Activated T-cell treated with anti-CD3 and anti-CD28 coated beads, Interleukin-2, amount 50 U/mL, for 48 hours (primary cell): Measurements from ENCODE around the gene DGKD.

ENCODE experiments used
- DNase-seq, 2 experiments: peaks; one replicate each; pipeline ENCODE4 v3.0.0-alpha.2; 2020

Gene DGKD

DNA sequence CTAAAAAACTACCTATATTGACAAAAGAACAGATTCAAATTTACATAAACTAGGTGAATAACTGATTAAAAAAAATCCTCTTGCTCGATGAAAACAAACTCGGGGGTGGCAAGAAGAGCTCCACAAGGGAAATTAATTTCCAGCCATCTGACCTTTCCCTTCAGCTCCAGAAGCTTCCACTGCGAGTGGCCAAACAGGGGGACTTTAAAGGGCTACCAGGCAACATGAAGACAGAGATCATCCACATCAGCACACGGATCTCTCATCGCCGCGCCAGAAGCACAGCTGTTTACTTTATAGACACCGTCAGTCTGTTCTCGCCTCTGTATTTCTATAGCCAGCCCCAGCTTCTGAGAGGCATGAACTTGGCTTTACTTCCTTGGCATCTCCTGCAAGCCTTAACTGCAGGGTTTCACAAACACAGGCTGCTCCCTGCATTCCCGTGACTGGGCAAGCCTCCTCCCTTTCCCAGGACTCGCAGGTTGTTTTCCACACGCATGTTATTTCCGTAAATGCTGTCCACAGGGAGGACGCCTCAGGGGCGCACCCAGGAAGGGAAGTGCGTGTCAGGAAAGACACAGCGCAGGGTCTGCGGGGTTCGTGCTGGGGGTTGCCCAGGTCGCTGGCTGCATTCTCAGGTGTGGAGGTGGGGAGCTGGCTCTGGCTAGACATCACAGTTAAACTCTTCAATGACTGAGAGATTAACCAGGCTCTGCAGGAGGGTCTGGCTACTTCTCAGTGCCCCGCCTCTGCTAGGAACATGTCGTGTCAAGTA, 127.3 kb downstream of the DGKD start:
- DNase-seq: no peak

DNA sequence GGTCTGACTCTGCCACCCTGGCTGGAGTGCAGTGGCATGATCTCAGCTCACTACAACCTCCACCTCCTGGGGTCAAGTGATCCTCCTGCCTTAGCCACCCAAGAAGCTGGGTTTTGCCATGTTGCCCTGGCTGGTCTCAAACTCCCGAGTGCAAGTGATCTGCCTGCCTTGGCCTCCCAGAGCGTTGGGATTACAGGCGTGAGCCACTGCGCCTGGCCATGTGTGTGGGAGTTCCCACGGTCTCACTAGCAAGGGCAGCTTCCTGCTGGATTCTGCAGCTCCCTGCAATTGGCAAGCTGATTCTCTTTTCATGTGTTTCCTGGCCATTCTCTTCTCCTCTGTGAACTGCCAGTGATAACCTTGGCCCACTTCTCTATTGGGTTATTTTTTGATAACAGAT, 128.3 kb downstream of the DGKD start:
- no peak for DNase-seq

DNA sequence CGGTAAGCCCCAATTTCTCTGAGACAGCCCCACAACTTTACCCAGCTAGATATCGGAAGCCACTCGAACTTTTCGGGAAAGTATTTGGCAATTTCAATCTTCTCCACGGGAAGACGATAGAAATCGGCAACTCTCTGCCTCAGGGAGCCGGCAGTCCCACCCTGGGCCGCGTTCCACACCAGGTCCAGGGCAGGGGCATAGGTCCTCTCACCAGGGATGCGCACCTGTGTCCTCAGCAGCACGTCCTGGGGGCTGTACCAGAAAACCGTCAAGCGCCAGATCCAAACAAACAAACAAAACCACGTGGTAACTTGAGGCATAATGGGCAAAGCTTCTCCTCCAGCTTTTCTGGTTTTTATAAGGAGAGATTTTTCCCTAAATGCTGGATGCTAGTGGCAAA, 131.4 kb downstream of the DGKD start:
- DNase-seq: no peak

DNA sequence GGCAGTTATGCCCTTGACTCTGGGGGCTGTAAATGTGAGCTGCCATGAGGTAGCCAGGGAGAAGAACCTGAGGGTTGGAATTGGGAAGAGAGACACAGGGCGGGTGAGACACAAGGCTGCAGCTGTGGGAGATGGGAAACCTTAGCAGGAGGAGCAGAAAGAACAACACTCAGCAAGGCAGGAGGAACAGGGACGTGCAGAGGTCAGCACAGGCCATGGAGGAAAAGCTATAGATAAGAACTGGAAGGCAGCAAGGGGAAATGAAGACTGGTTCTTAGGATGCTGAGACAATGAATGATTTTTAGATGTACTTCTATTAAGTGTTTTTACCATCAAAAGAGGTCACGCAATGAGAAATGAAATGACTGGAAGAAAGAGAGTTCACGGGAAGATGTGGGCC, 132.1 kb downstream of the DGKD start:
- no peak for DNase-seq

DNA sequence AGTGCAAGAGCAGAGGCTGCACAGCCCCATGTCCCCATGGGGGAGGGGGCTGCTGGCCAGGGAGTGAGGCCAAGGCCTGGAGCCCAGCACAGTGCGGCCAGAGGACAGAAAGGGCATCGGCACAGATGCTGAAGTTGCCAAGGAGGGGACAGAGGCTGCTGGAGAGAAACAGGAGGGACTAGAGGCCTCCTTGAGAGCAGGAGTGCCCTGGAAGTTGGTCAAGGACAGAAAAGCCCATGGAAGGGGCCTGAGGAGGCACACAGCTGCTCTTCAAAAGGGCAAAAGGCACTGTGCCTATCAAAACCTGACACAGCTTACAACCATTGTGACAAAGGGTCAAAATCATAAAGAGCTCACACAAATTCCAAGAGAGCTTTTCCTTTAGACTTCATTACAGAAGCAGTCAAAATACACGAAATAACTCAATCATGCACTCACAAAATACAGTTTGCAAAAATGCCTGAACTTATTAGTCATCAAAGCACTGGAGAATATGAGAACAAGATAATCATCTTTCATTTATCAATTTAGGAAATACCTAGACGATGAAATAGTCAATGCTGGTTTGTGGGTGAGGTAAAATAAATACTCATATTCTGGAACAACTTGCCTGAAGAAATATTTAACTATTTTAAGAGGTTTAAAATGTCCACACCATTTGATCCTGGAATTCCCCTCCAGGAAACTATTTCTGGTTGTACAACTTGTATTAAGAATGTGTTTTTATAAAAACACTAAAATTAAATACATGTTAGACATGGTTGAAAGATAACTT, 132.7 kb downstream of the DGKD start:
- DNase-seq: no peak

DNA sequence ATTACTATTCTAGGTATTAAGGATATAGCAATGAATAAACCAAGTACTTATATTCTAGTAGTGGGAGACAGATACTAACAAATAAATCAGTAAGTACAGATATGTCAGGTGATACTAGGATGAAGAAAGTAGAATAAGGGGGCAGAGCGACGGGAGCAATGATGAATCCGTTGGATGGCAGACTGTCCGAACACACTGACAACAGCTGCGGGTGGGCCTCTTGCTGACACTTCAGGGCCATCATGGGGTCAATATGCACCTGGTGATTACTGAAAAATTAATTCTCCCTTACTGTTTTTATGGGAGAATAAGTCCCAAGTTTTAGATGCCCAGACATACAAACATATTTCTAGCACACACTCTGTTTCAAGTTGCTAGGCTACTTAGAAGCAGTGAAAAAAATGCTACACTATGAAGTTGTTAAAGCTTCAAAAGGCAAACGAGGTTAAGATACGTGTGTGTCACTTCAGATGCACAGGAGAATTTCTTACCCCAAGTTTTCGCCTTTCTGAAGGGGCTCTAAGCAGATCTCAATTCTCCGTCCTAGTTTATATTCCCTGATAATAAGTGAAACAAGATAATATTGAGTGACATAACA, 133.6 kb downstream of the DGKD start:
- no peak for DNase-seq

DNA sequence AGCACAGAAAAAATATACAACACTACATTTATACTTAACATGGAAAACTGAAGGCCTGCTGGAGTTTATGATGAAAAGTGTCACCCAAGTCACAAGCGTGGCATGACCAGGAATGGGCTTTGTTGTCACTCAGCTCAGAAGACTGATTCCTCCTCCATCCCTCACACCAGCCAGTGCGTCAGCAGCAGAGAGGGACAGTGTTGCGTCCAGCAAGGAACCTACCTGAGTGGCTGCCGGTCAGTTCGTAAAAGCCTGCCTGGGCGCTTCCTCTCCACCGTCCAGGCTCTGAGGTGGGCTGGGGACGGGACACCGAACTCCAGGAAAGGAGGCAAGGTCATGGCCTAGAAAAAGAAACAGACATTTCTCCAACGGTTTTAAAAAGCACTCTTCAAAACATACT, 134.8 kb downstream of the DGKD start:
- DNase-seq: no peak

DNA sequence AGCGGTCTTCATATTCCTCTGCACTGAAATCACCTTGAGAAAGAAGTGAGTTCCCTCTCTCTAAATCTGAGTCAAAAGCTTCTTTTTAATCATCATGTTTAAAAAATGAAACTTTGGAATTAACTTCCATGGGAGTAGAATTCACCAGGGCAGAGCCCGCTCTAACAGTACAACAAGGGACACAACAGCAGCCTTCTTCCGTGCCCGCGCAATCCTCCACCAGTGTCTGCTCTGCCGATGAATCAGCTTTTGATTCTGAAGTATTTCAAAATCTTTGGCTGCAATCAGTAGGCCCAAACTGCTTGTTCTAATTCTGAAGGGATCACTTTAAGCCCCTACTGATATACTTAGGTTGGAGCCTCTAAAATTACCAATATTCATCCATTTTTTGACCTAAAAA, 135.4 kb downstream of the DGKD start:
- DNase-seq: no peak

DNA sequence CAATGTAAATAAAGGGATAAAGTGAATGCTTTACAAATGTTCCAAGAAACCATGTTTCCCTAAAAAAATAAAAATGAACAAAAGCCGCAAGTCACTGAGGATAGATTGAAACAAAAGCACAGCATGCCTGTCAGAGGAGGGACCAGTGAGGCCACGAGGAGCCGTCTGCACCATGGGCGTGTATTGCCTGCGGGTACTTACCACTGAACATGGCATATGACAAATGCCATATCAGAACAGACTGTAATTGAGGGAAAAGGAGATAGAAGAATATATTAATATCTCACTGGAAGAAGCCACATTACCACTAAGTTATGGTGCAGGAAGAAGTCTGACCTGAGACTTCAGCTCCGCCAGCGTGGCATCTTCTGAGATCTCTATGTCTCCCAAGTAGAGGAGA, 136.5 kb downstream of the DGKD start:
- DNase-seq: no peak

DNA sequence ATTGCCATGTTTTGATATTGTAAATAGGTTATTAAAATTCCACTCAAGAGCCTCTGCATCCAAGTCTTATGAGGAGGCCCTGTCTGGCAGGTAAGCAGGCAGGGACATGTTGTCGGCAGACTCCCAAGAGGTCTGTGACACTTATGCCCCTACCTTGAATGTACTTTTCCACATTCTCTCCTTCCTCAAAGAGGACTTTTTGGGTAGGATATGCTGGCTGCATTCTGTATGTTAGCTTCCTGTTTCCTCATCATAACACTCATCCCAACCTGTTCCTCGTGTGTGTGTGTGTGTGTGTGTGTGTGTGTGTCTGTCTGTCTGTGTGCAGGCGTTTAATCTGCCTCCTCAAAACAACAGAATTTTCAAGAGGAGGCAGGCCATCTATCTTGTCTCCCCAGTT, 137.0 kb downstream of the DGKD start:
- DNase-seq: no peak

DNA sequence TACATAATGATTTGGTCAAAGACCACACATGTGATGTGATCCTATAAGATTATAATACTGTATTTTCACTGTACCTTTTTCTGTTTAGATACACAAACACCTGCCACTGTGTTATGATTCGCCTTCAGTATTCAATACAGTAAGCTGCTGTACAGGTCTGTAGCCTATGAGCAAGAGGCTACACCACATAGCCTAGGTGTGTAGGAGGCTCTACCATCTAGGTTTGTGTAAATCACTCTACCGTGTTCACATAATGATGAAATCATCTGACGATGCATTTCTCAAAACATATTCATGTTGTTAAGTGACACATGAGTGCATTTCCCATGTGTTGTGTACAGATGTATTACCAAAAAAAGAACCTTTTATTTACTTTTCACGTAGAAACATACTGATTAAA, 137.8 kb downstream of the DGKD start:
- no peak for DNase-seq

DNA sequence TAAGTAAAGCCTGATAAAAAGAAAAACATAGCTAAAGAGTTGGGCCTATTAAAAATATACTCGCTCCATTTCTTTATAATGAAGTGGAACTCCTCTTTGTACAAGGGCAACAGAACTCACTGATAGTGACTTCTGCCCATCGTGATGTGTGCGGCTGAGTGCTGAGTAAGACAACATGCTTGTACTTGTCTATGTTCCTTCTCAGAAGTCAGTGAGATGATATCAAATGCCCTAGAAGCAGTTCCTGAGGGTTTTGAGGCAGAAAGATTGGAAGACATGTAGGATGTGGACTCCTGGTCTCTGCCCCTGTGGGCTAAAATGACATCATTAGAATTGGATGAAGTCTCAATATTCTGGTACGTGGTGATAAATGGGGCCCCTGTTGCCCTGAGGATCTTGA, 138.5 kb downstream of the DGKD start:
- no peak for DNase-seq

DNA sequence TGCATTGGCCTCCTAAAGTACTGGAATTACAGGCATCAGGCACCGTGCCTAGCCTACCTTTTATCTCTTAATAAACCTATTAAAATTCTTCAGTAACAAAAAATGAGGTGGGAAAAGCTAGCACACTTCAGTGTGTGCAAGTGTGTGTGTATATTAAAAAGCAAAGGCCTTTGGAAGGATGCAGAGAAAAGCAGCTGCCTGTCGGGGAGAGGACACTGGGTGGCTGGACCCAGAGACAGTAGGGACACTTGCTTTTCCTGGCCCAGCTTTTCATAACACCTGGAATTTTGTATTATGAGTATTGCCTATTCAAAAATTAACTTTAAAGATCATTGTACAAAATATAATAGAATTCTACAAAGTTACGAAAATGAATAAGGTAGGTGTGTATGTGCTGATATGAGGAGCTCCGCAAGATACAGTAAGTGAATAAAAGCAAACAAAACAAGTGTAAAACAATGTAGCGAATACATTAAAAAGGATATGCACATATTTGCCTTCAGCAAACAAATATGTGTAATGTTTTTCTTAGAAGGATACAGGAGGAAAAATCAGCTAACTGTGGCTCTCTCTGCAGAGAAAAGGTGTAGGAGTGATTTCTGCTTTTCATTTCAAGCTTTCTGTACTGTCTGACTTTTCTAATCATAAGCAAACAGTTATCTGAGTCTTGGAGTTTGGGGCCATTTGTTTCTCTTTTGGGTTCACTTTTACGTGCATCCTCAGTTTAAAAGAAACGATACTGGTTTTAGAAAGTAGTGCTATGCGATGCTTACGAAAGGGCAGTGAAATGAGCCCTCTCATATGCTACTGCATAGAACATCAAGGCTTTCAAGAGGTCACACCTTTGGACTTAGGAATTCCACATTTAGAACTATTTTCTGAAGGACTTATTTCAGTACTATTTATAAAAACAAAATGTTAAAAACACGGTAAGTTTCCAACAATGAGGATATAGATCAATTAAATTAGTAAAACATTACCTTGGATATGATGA, 141.5 kb downstream of the DGKD start:
- DNase-seq: no peak

DNA sequence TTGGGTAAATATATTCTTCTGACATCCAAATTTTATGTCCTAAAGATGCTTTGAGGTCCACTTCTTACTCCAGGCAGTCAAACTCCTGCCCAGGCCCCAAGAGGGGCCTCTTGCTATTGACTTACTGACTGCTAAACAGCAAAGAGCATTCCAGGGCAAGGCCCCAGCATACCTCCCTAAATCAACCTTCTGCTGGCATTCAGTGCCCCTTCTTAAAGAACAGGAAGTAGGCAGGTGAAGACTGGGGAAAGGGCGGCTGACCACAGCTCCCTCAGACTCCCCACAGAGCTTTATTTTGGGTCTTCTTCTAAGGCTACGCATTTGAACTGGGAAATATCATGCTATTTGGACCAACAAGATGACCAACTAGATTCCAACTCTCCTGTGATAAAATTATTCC, 143.4 kb downstream of the DGKD start:
- no peak for DNase-seq

DNA sequence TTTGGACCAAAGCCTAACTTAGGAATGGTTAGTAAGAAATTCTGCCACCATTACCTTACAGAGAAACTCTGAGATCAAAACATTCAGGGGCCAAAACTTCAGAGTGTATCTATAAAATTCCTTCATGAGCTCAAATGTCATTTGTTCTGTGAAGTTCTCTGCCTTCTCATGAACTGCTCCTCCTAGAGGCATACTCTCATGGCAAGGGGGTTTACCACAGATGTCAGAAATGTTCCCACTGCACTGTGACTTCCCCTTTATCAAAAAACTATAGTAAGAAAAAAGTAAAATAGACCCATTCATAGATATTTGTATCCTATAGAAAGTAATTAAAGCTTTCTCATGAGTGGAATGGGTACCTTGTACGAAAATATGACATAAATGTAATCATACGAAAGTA, 143.8 kb downstream of the DGKD start:
- DNase-seq: no peak

DNA sequence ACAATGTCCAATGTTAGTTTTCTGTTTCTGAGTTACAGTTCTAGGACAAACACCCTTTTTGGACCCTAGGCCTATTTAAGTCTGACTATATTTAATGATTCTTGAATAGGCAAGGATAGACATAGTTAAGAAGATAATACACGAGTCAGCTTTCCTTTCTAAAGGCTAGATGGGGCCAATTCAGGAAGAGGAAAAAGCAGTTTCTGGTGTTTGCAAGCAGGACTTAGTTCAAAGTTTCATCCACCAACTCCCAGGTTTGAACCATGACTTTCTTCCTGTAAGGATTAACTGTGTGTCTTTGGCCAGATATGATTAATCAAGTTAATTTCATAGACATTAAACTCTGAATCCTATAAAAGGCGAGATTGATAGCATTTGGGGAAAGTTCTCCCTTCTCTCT, 145.6 kb downstream of the DGKD start:
- DNase-seq: no peak

DNA sequence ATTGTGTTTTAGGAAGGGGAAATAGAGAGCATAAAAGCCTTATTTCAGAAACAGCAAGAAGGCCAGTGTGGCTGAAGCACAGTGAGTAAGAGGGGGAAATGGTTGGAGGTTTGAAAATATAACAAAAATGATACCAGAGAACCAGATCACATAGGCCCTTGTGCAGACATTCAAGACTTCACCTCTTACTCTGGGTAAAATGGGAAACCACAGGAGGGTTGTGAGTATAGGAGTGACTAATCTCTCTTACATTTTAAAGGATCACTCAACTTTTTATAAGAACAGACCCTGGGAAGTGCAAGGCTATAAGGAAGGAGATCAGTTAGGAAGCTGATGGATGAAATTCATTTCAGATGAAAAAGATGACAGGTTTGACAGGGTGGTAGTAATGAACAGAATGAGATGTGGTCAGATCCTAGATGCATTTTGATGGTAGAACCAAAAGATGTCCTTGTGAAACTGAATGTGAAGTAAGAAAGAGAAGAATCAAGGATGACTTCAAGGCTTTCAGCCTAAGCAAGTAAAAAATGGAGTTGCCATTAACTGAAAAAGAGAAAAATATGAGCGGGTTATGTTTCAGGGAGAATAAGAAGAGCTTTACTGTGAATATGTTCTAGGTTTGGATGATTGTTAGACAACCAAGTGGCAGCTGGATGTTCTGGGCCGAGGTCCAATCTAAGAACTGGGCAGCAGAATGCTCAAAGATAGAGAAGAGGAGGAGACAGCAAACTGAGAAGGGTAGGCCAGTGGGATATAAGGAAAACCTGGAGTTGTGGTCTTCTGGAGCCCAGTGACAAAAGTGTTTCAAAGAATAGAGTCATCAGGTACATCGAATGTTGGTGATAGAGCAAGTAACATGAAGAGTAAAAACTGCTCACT, 147.1 kb downstream of the DGKD start:
- no peak for DNase-seq

DNA sequence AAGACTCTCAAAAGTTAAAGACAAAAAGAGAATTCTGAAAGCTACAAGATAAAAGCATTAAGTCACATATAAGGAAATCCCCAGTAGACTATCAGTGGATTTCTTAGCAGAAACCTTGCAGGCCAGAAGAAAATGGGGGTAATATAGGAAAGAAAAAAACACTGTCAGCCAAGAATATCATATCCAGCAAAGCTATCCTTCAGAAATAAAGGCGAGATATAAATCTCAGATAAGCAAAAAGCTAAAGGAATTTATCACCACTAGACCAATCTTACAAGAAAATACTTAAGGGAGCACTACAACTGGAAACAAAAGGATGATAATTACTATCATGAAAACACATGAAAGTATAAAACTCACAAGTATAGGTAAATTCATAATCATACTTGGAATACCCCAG, 149.2 kb downstream of the DGKD start:
- DNase-seq: no peak

DNA sequence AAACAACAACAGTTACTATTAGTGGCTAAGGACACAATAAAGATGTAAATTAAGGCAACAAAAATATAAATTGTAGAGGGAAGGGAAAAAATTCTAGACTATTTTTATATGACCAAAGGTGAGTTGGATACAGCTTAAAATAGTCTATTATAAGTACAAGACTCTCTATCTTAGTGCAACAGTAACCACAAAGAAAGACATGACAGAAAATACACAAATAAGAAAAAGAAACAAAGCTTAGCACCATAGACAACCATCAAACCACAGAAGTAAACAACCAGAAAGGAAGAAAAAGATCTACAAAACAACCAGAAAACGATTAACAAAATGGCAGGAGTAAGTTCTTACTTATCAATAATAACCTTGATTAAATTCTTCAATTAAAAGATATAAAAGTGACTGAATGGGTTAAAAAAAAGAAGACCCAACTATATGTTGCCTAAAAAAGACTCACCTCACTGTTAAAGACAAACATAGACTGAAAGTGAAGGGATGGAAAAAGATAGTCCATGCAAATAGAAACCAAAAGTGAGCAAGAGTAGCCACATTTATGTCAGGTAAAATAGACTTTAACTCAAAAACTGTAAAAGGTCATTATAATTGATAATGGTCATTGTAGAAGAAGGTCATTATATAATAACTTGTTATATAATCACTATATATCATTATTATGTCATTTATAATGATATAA, 149.8 kb downstream of the DGKD start:
- no peak for DNase-seq

DNA sequence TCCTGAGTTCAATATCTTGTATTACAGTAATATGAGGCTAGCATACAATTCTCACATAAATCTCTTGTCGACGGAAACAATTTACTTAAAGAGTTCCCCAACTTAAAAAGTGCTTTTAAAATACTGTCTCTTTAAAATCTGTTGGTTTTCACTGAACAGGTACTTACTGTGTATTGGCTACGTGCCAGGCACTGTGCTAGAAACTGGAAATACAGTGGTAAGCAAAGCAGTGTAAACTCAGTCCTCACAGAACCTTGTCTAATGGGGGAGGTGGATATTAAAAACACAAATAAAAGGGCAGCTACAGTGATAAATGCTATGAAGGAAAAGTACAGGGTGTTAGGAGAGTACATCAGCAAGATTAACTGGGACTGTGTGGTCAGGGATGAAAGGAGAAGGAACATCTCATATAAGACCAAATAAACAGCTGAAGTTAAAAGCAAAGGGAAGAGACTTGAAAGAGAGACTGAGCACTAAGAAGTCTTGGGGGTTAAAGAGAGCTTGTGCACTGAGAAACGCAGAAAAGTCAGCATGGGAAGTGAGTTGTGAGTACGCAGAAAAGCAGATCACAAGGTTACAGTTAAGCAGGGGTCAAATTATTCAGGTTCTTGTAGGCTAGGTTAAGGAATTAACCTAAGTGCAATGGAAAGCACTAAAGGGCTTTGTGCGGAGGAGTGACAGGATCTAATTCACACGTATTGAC, 159.8 kb downstream of the DGKD start:
- DNase-seq: no peak
